ENCODE data around the gene STPG4.

STPG4 gene

DNA sequence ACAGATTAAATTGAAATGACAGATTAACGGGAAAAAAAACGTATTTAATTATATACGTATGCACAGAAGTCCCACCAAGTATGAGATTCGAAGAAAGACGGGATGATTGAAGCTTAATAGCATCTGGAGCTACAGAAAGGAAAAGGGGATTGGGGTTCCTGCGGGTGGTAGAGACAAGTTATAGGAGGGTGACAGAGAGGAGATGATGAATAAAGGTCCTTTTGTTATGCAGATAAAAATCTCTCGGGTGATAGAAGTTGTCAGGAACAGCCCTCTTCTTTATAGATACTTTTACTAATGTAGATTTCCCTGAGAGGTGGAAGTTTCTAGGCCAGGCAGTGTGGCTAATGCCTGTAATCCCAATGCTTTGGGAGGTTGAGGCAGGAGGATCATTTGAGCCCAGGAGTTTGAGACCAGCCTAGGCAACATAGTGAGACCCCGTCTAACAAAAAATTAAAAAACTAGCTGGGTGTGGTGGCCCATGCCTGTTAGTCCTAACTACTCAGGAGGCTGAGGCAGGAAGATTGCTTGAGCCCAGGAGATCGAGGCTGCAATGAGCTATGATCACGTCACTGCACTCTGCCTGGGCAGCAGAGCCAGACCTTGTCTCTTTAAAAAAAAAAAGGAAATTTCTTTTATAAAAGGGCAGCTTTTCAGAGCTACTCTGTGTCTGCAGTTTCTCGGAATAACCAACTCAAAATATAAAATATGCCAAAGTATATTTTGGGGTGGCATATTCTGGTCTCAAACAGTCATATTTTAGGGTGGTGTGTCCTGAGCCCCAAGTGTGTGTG lies 113.0 kb downstream of the STPG4 start:
- DNase-seq (ENCODE audit: low read depth, low spot score): no peak
- Histone ChIP-seq H3K4me3 (no peak overlapping the region), H3K36me3 (ENCODE audit: insufficient read depth, low read length) (no peaks in the 10 kb centered on the region), H3K27ac (no peak overlapping the region), H3K9ac (ENCODE audit: insufficient read length) (no peak overlapping the region), H3K9me3 (ENCODE audit: low read depth, low read length) (no peaks in the 10 kb centered on the region)
- TF ChIP-seq FOXP2 (optimal IDR thresholded peaks at IDR 0.05; ENCODE audit: control extremely low read depth, extremely low read length, insufficient read depth): no peak
- no peak for TF ChIP-seq EZH2 (IDR thresholded peaks at IDR 0.05)
- no peak for TF ChIP-seq POLR2AphosphoS5 (IDR thresholded peaks at IDR 0.05; ENCODE audit: borderline replicate concordance, low read depth, low read length)

DNA sequence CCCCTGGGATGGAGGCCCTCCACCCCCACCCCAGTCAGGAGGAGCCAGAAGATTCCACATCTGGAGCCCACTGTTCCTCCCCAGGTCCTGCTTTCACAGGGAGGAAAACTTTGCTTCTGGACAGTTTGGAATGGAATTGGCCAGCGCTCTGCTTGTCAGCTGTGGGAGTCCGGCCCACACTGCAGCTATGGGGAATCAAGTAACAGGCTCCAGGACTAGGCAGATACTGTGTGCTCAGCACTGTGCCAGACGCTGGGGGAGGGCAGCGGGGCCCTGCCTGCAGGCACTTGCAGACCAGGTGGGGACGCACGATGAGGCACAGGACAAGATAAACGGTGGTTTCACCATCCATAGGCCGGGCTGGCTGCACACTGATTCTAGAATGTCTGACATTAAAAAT lies 114.0 kb downstream of the STPG4 start:
- no peak for DNase-seq (ENCODE audit: low read depth, low spot score)
- TF ChIP-seq FOXP2 (optimal IDR thresholded peaks at IDR 0.05; ENCODE audit: control extremely low read depth, extremely low read length, insufficient read depth): no peak
- no peak for TF ChIP-seq EZH2 (IDR thresholded peaks at IDR 0.05)
- no peak for TF ChIP-seq POLR2AphosphoS5 (IDR thresholded peaks at IDR 0.05; ENCODE audit: borderline replicate concordance, low read depth, low read length)
- no peak overlapping the region for H3K27ac ChIP-seq
- no peaks in the 10 kb centered on the region for H3K9me3 ChIP-seq (ENCODE audit: low read depth, low read length)
- no peaks in the 10 kb centered on the region for H3K36me3 ChIP-seq (ENCODE audit: insufficient read depth, low read length)
- H3K4me3 ChIP-seq: no peak overlapping the region
- no peak overlapping the region for H3K9ac ChIP-seq (ENCODE audit: insufficient read length)

DNA sequence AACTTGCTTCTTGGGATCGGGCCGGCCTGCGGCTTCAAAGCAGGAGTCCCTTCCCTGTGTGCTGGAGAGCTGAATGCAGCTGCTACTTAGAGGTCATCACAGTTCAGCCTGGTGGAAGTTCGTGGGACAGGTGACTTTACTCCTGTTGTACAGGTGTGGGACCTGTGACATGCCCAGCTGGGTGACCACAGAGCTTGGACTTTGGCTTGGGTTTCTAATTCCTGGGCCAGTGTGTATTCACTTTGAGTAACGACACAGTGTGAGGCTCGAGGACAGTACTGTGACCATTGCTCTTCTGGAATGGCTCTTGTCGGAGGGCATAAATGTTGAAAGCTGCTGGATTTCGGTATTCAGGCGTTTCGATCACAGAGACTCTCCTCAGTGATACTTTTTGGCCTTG lies 114.5 kb downstream of the STPG4 start:
- Histone ChIP-seq H3K36me3 (ENCODE audit: insufficient read depth, low read length) (no peaks in the 10 kb centered on the region), H3K9me3 (ENCODE audit: low read depth, low read length) (no peaks in the 10 kb centered on the region), H3K9ac (ENCODE audit: insufficient read length) (no peak overlapping the region), H3K4me3 (no peak overlapping the region), H3K27ac (no peak overlapping the region)
- DNase-seq (ENCODE audit: low read depth, low spot score): no peak
- TF ChIP-seq EZH2 (IDR thresholded peaks at IDR 0.05) (no peak), FOXP2 (optimal IDR thresholded peaks at IDR 0.05; ENCODE audit: control extremely low read depth, extremely low read length, insufficient read depth) (no peak), POLR2AphosphoS5 (IDR thresholded peaks at IDR 0.05; ENCODE audit: borderline replicate concordance, low read depth, low read length) (no peak)

DNA sequence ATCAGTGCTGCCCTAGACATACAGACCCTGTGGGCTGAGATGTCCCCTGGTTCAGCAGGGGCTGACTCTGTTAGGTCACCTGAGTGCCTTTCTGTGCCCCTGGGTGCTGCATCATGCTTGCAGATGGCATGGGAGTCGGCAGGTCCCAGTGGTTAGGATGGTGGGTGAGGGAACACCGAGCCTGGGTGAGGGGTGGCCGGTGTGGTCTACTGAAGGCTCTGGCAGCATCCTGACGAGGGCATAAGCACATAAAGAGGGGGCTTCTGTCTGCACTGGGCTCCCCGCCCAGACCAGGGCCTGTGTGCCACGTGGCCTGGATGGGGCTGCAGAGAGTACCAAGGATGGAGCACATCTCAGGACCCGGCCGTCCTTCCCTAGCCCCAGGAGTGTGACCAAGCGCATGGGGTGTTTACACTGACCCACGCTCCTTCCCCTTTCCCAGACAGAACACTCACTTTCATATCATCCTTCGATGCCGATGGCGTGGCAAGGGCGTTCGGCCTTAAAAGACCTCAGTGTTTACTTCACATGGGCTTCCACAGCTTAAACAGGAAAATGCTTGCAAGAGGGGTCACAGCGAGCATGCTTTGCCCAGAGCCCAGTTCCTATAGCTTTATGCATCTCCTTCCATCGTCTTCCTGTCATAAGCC lies 115.1 kb downstream of the STPG4 start:
- Histone ChIP-seq H3K27ac (no peak overlapping the region), H3K36me3 (ENCODE audit: insufficient read depth, low read length) (no peaks in the 10 kb centered on the region), H3K4me3 (no peak overlapping the region), H3K9ac (ENCODE audit: insufficient read length) (no peak overlapping the region), H3K9me3 (ENCODE audit: low read depth, low read length) (no peaks in the 10 kb centered on the region)
- DNase-seq (ENCODE audit: low read depth, low spot score): no peak
- no peak for TF ChIP-seq FOXP2 (optimal IDR thresholded peaks at IDR 0.05; ENCODE audit: control extremely low read depth, extremely low read length, insufficient read depth)
- no peak for TF ChIP-seq POLR2AphosphoS5 (IDR thresholded peaks at IDR 0.05; ENCODE audit: borderline replicate concordance, low read depth, low read length)
- no peak for TF ChIP-seq EZH2 (IDR thresholded peaks at IDR 0.05)

DNA sequence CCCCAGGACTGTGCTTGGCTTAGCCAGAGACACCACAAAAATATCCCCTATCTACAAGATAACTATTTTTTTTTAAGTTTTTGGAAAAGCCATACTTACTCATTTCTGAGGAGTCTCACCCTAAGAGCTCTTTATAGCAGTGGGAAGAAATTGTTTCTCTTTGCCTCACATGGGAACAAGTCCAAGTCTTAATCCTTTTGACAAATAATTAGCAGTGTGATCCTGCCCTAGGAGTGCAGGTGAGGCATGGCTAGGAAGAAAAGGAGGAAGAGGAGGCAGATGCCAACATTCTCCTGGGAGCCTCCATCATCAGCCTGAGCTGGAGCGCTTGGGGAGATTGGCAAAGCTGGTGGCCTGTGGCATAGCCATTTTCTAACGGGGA lies 115.6 kb downstream of the STPG4 start:
- Histone ChIP-seq H3K27ac (no peak overlapping the region), H3K9ac (ENCODE audit: insufficient read length) (no peak overlapping the region), H3K9me3 (ENCODE audit: low read depth, low read length) (no peaks in the 10 kb centered on the region), H3K4me3 (no peak overlapping the region), H3K36me3 (ENCODE audit: insufficient read depth, low read length) (no peaks in the 10 kb centered on the region)
- TF ChIP-seq POLR2AphosphoS5 (IDR thresholded peaks at IDR 0.05; ENCODE audit: borderline replicate concordance, low read depth, low read length) (no peak), EZH2 (IDR thresholded peaks at IDR 0.05) (no peak), FOXP2 (optimal IDR thresholded peaks at IDR 0.05; ENCODE audit: control extremely low read depth, extremely low read length, insufficient read depth) (no peak)
- no peak for DNase-seq (ENCODE audit: low read depth, low spot score)

DNA sequence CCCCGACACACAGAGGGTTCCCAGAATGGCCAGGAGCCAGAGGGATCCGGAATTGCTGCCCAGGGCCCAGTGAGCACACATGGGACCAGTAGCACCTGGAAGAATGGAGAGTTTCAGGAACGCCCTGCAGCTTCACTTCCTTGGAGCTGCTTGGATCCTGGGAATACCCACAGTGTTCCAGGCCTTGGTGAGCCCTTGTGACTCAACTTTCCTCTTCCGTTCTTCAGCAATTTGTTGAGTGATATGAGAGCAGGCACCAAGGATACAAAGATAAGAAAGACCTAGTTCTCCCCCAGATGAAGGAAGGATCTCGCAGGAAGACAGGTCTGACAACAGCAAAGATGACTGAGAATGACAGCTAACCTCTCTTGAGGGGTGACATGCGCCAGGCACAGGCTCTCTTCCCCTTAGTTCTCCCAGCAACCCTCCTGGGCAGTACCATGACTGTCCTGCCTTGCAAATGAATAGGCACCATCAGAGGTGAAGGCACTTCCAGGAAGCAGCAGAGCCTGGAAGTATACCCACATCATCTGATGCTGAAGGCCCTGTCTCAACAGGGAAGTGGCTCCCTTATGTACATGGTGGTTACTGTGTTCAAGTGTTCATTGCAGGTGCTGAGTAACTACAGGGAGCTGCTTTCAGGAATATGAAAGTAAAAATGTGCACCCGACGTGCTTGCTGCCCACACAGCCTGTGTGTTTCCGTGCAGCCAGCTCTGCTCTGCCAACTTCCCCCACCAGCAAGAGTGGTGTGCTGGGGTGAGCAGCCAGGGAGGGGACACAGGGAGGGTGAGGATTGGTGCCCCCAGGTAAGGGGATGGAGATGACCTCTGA lies 116.2 kb downstream of the STPG4 start:
- Histone ChIP-seq H3K4me3 (no peak overlapping the region), H3K9me3 (ENCODE audit: low read depth, low read length) (no peaks in the 10 kb centered on the region), H3K27ac (no peak overlapping the region), H3K9ac (ENCODE audit: insufficient read length) (no peak overlapping the region), H3K36me3 (ENCODE audit: insufficient read depth, low read length) (no peaks in the 10 kb centered on the region)
- DNase-seq (ENCODE audit: low read depth, low spot score): no peak
- no peak for TF ChIP-seq POLR2AphosphoS5 (IDR thresholded peaks at IDR 0.05; ENCODE audit: borderline replicate concordance, low read depth, low read length)
- no peak for TF ChIP-seq FOXP2 (optimal IDR thresholded peaks at IDR 0.05; ENCODE audit: control extremely low read depth, extremely low read length, insufficient read depth)
- TF ChIP-seq EZH2 (IDR thresholded peaks at IDR 0.05): no peak

DNA sequence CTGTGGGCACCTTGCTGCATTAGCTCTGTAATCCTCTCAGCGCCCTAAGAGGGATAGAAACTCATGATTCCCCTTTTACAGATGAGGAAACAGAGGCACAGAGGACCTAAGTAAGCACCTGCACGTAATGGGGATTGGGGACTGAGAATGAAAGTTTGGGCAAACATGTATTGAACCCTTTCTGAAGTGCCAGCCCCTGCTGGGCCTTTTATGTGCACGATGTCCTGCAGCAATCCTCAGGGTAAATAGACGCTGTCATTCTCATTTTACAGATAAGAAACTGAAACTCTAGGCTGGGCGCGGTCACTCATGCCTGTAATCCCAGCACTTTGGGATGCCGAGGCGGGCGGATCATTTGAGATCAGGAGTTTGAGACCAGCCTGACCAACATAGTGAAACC lies 117.4 kb downstream of the STPG4 start:
- Histone ChIP-seq H3K9ac (ENCODE audit: insufficient read length) (no peak overlapping the region), H3K27ac (no peak overlapping the region), H3K9me3 (ENCODE audit: low read depth, low read length) (no peaks in the 10 kb centered on the region), H3K36me3 (ENCODE audit: insufficient read depth, low read length) (no peaks in the 10 kb centered on the region), H3K4me3 (no peak overlapping the region)
- DNase-seq (ENCODE audit: low read depth, low spot score): no peak
- no peak for TF ChIP-seq POLR2AphosphoS5 (IDR thresholded peaks at IDR 0.05; ENCODE audit: borderline replicate concordance, low read depth, low read length)
- no peak for TF ChIP-seq FOXP2 (optimal IDR thresholded peaks at IDR 0.05; ENCODE audit: control extremely low read depth, extremely low read length, insufficient read depth)
- TF ChIP-seq EZH2 (IDR thresholded peaks at IDR 0.05): no peak

Data from SK-N-MC (cell line).